A673 (cell line): Measurements from ENCODE around the gene LEFTY2.

Experiments used
- EZH2 ChIP-seq: fragments of 200-600 bp; sonication (generic); IDR thresholded peaks from 2 replicates; pipeline ENCODE4 v1.6.1; 2017; ENCODE audit warnings: borderline replicate concordance, low read depth, mild to moderate bottlenecking, mixed read lengths, antibody characterized with exemption, low read length; ENCODE audit not compliant: poor library complexity, severe bottlenecking
- TF ChIP-seq, protein P1 (sequence below): fragments of 300-800, 200-600 bp; sonication (generic); conservative IDR thresholded peaks from 2 replicates; pipeline ENCODE4 v1.5.1; 2017; ENCODE audit warnings: low read depth, mild to moderate bottlenecking, antibody characterized with exemption, low read length, moderate library complexity, mixed read lengths

DNA sequence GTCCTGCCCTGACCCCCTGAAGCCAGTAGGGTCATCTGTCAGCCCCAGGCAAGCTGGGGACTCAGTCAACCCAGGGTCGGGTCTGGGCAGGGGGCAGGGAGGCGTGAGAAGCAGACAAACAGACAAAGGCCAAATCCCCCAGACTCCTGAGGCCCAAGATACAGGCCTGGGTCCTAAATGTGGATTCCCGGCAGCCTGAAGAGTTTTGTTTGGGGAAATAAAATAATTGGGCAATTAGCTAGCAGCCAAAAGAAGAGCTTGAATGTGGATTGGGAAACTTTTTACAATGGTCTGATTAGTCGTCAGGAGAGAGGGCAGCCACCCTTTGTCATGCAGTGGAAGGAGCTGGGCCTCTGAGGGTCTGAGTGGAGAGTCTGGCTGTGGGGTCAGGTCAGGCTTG is 4.5 kb upstream of the LEFTY2 start:
- TF ChIP-seq, protein P1, sequence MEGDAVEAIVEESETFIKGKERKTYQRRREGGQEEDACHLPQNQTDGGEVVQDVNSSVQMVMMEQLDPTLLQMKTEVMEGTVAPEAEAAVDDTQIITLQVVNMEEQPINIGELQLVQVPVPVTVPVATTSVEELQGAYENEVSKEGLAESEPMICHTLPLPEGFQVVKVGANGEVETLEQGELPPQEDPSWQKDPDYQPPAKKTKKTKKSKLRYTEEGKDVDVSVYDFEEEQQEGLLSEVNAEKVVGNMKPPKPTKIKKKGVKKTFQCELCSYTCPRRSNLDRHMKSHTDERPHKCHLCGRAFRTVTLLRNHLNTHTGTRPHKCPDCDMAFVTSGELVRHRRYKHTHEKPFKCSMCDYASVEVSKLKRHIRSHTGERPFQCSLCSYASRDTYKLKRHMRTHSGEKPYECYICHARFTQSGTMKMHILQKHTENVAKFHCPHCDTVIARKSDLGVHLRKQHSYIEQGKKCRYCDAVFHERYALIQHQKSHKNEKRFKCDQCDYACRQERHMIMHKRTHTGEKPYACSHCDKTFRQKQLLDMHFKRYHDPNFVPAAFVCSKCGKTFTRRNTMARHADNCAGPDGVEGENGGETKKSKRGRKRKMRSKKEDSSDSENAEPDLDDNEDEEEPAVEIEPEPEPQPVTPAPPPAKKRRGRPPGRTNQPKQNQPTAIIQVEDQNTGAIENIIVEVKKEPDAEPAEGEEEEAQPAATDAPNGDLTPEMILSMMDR = no peak
- TF ChIP-seq EZH2 = no peak
